Stomach (tissue), 4 donors: ENCODE data around the gene HEMK1.

Experiments used
- EP300 ChIP-seq: sonication (generic); formaldehyde crosslinking; IDR thresholded peaks from one replicate; pipeline ENCODE4 v1.6.1; 2017; ENCODE audit warnings: antibody characterized with exemption
- POLR2A ChIP-seq, 4 donors: fragments of 450-650 bp; IDR thresholded peaks; one replicate each; pipeline ENCODE4 v1.6.1; 2016; ENCODE audit warnings: antibody characterized with exemption in 4 of 4, control low read depth in 2 of 4, mild to moderate bottlenecking in 1 of 4, moderate library complexity in 1 of 4
- POLR2AphosphoS5 ChIP-seq, 3 donors: sonication (generic); formaldehyde crosslinking; IDR thresholded peaks; one replicate each; pipeline ENCODE4 v1.6.1; 2016; ENCODE audit warnings: antibody characterized with exemption in 3 of 3
- TF ChIP-seq, protein P1 (sequence below), 7 experiments: fragments of 450-650 bp in 4 of 7; fragments of 200-600 bp in 3 of 7; sonication (generic) in 3 of 7; IDR thresholded peaks; one replicate each; pipeline ENCODE4 v1.5.1; 2016 to 2019; ENCODE audit warnings: antibody characterized with exemption in 7 of 7, control low read depth in 2 of 7, mild to moderate bottlenecking in 1 of 7

GRCh38 chr3:50609071-50609762 is 39.9 kb downstream of the HEMK1 start:
- TF ChIP-seq, protein P1, sequence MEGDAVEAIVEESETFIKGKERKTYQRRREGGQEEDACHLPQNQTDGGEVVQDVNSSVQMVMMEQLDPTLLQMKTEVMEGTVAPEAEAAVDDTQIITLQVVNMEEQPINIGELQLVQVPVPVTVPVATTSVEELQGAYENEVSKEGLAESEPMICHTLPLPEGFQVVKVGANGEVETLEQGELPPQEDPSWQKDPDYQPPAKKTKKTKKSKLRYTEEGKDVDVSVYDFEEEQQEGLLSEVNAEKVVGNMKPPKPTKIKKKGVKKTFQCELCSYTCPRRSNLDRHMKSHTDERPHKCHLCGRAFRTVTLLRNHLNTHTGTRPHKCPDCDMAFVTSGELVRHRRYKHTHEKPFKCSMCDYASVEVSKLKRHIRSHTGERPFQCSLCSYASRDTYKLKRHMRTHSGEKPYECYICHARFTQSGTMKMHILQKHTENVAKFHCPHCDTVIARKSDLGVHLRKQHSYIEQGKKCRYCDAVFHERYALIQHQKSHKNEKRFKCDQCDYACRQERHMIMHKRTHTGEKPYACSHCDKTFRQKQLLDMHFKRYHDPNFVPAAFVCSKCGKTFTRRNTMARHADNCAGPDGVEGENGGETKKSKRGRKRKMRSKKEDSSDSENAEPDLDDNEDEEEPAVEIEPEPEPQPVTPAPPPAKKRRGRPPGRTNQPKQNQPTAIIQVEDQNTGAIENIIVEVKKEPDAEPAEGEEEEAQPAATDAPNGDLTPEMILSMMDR (IDR thresholded peaks at IDR 0.05) = no peak
- TF ChIP-seq POLR2A (IDR thresholded peaks at IDR 0.05) (no peak), POLR2AphosphoS5 (IDR thresholded peaks at IDR 0.05) (no peak), EP300 (no peak)
